ENCODE measurements around the gene C9orf43.
A peak's percentile ranks its signal among the peaks of the same experiment; 100 is the strongest.
"Not testable (repeated sequence)": the region's sequence is repeated elsewhere in the genome, so short reads cannot be mapped to it uniquely, and the experiment has no call there.

C9orf43 gene

GRCh38 chr9:113379829-113380210, 30.7 kb upstream of the C9orf43 start:
- intact Hi-C loops (cut with DNase I); DNase-seq: not testable (repeated sequence)

DNA sequence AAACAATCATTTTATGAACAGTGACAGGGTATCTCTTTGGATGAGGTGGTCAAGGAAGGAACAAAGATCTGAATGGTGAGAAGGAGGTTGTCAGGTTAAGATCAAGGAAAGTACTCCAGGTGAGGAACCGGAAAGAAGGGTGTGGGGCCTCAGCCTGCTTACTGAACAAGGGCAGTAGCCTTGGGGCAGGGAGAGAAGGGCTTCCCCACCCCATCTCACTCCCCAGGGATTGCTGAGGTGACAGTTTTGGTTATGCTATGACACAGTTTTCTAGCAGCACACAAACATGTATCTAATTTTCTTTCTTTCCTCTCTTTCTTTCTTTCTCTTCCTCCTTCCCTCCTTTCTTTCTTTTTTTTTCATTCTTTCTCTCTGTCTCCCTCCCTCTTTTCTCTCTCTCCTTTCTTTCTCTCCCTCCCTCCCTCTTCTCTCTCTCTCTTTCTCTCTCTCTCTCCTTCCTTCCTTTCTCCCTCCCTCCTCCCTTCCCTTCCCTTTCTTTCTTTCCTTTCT, 29.6 kb upstream of the C9orf43 start:
- DNase-seq, result no peak
- intact Hi-C loops (cut with DNase I), result no loop called here

DNA sequence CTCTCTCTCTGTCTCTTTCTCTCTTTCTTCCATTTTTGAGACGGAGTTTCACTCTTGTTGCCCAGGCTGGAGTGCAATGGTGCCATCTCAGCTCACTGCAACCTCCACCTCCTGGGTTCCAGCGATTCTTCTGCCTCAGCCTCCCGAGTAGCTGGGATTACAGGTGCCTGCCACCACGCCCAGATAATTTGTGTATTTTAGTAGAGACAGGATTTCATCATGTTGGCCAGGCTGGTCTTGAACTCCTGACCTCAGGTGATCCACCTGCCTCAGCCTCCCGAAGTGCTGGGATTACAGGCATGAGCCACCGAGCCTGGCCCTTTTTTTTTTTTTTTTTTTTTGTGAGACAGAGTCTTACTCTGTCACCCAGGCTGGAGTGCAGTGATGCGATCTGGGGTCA, 29.1 kb upstream of the C9orf43 start:
- intact Hi-C loops (cut with DNase I); DNase-seq: not testable (repeated sequence)

GRCh38 chr9:113381909-113382411, 28.6 kb upstream of the C9orf43 start:
- intact Hi-C loops (cut with DNase I), result no loop called here
- DNase-seq, result no peak

DNA sequence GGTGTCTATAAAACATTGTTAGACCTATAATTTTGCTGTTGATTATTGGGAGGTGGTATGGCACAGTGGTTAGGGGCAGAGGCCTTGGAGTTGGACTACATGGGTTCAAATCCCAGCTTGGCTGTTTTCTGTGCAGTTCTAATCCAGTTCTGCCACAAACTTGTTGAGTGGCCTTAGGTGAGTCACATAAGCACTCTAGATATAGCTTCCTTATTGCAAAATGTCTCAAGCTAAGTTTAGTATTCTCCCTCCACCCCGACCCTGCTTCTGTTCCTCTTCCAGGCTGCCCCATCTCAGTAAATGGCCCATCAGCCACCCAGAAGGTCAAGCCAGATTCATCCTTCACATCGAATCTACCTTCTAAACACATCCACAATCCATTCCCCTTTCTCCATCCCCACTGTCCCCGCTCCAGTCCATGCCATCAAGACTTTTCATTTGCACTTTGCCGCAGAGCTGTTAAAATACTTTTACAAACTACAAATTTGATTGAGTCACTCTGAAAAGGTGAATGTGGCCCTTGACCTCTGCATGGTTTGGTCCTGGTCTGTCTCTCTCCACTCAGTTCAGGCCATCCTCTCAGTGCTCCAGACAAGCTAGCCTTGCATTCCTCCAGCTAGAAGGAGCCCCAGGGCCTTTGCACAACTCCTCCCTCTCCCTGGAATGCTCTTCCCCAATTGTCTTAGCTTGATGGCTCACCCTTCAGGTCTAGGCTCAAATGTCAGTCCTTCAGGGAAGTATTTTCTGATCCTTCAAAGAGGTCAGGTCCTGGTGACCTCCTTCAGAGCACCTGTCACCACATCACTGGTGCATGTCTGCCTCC, 23.8 kb upstream of the C9orf43 start:
- intact Hi-C loops (cut with DNase I), result no loop called here

GRCh38 chr9:113387560-113388230, 22.9 kb upstream of the C9orf43 start:
- DNase-seq, result no peak
- intact Hi-C loops (cut with DNase I), result no loop called here

More for the DNA sequence above, 23.8 kb upstream of the C9orf43 start:
- DNase-seq, result no peak

DNA sequence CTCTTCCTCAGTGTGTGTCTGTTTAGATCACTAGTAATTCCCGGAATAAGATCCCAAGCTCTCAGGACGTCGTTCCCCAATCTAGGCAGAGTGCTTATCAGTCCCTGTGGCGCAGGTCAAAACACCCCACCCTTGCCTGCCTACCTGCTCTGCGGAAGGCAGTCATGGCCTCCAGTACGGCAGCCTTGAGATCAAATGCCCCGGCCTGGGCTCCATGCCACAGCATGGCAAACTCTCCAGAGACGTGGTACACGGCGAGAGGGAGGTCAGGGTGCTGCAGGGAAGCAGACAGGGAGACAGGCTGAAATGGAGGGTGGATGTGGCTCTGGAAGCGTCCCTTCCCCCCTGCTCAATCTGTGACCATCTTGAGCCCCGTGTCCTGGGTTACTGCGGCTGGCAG, 21.7 kb upstream of the C9orf43 start:
- DNase-seq, result no peak
- intact Hi-C loops (cut with DNase I), result no loop called here

- intact Hi-C loops (cut with DNase I), result no loop called here
- DNase-seq, result no peak
Observed at GRCh38 chr9:113389451-113389850, 21.1 kb upstream of the C9orf43 start.

DNA sequence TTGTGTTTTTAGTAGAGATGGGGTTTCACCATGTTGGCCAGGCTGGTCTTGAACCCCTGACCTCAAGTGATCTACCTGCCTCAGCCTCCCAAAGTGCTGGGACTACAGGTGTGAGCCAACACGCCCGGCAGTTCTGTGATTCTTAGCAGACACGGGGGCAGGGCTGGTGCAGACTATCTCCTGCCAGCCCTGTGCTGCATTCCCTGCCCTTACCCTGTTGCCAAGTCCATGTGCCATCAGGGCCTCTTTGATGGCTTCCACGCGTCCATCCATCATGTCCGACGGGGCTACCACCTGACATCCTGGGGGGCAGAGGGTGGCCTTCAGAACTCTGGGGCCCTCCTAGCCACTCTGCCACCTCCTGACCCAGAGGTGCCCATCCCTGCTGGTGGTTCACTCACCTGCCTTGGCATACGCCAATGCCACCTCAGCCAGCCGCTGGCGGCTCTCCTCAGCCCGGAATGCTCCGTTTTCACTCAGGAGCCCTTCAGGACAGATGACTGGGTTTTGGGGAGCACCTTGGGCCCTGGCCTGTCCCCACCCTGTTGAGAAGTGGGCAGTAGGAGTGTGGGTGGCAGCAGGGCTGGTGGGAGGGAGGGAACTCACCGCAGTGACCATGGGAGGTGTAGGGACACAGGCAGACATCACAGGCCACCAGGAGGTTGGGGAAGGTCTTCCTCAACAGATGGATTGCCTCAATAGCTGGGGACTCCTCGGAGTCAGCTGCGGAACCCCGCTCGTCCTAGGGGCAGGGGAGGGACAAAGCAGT, 20.2 kb upstream of the C9orf43 start:
- intact Hi-C loops (cut with DNase I), result no loop called here
- no peak for DNase-seq

- no peak for DNase-seq
- intact Hi-C loops (cut with DNase I), result no loop called here
Observed at GRCh38 chr9:113391917-113392316, 18.6 kb upstream of the C9orf43 start.

DNA sequence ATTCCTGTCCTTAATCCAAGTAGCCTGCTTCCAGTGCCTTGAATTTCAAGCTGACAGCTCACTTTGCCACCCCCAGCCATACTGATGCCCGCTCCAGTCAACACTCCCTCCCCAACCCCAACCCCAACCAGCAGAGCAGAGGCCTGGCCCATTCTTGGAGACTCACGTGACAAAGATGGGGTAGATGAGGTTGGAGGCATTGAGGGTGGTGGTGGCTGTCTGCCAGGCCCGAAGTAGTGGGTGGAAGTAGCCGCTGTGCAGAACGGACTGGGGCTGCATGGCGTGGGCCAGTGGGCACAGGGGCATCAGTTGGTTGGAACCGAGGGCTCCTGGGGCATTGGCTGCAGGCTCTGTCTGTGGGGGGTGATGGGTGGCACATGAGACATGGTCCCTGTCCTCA, 17.3 kb upstream of the C9orf43 start:
- intact Hi-C loops (cut with DNase I), result no loop called here
- peak in 20 of 42 donors; percentile 18 to 65 (median 41) for DNase-seq

DNA sequence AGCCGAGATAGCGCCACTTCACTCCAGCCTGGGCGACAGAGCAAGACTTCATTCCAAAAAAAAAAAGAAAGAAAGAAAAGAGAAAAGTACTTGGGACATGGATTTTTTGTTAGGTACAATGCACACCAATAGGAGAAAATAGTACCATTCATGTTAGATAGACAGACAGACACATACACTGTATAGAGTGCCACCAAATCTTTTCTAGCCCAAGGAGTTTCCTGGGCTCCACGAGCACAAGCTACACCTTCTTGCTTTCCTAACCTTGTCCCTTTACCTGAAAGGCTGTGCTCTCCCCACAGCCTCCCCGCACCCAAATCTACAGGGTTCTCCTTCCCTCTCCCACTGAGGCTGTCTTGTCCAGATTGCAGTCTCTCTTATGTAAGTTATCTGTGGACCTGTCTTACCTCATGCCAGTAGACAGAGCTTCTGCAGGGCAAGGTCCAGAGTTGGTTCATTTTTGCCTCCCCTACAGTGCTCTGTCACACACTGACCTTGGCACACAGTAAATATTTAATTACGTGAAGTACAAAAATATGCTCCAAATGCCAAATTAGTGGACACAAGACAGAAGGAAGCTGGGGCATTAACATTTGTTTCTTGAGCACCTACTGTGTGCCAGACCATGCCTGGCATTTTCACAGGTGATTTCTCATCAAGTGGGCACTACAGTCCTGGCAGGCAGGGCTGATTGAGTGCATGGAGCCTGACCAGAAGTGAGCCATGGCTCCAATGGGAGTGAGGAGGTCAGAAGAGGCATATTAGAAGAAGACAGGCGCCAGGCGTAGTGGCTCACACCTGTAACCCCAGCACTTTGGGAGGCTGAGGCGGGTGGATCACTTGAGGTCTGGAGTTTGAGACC, 15.3 kb upstream of the C9orf43 start:
- peak in 1 of 42 donors; percentile 21 for DNase-seq
- intact Hi-C loops (cut with DNase I), result no loop called here

DNA sequence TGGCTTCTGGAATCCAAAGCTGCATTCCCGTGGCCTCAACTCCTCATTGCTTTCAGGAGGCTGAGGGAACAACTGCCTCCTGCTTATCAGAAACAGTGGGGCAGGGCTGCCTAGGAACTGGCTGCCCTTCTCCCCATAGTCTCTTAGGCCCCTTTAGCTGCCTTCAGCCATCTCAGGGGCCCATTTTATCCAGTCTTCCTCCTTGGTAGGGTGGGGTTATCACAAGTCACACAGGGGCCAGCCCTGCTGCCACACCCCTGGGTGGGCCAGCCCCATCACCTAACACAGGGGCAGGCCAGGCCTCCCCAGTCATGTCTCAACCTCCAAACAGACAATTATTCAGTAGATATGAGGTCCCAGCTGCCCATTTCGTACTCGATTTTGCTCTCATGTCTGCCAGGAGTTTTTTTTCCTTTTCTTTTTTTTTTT, 13.3 kb upstream of the C9orf43 start:
- intact Hi-C loops (cut with DNase I), result no loop called here

DNA sequence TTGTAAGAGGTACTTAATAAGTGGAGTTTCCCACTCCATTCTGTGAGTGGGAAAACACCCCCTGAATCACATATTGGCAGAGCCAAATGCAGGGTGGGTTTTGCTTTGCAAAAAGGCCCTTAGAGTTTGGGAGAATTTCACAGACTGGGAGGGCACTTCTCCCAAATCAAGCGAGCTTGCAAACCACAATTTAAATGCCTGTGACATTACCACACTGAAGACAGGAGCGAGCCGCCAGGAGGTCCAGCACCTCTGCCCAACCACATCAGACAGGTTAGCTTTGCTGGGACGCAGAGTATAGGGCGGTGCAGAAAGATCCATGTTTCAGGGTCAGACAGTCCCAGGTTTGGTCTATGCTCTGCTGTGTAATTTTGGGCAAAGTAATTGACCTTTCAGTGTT, 11.8 kb upstream of the C9orf43 start:
- intact Hi-C loops (cut with DNase I), result no loop called here

More for the DNA sequence above, 13.3 kb upstream of the C9orf43 start:
- DNase-seq, result peak in 1 of 42 donors; percentile 1

GRCh38 chr9:113399646-113400200, 10.8 kb upstream of the C9orf43 start:
- intact Hi-C loops (cut with DNase I), result loop anchor here (2.0 to 10.0 kb wide), 4 partner anchors 59 to 345 kb away; partner anchors contain the start of genes CDC26, PRPF4, SLC31A2 and WDR31
- no peak for DNase-seq

More for the DNA sequence above, 11.8 kb upstream of the C9orf43 start:
- no peak for DNase-seq

DNA sequence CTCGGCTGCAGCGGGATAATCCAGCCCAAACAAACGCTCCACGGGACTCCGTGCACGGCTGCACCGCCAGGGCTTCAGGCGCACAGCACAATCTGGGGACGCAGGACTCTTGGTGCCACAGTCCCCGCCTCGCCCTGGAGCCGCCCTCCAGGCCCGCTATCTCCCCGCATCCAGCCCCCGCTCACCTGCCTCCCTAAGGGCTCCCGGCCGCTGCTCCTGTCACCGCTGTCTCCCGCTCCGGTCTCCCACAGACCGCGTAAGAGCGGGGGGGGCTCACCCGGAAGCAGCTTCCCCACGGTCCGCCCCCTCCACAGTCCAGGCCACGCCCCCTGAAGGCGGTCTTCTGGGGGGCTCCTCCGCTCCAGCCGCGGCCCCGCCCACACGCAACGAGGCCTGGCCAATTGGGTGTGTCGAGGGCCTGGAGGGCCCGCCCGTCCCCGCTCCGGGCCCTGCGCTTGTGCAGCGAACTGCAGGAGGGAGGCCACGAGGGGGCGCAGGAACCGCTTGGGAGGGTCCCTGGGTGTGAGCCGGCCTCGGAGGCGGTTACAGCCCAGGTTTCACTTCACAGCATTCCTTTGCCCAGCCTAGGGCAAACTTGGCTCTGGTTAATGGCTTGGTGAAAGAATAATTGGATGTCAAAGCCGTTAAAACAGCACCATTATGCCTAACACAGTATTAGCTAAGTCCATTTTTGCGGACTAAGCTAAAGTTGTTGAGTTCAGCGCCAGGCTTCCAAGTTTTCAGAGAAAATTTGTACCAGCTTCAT, 9.3 kb upstream of the C9orf43 start, which contains the start of gene ALAD:
Gene ALAD (minus strand): TSS at position 258 of the 766 bp plus-strand sequence. CDS start 7,725 bp downstream, outside the sequence.
- DNase-seq, result peak; percentile 94 to 100 (median 99)
- intact Hi-C loops (cut with DNase I), result loop anchor here (1.0 to 10.0 kb wide), 5 partner anchors 9 to 346 kb away; partner anchors contain the start of genes C9orf43, CDC26, POLE3 and PRPF4

DNA sequence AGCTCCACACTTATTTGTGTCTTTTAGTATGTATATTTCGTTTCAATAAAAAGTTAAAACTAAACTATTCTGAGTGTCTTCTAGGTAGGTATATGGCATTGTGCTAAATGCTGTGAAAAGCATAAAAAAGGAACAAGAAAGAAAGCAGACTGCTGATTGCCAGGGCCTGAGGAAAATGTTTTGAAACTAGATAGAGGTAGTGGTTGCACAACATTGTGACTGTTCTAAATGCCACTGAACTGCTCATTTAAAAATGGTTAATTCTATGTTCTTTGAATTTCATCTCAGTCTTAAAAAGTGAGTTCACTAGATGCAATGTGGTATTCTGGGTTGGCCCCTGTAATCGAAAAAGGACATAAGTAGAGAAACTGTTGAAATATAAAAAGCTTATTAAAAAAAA, 6.9 kb upstream of the C9orf43 start:
- intact Hi-C loops (cut with DNase I), result loop anchor here (5.0 to 10.0 kb wide), 3 partner anchors 126 to 349 kb away; partner anchors contain the start of genes CDC26, PRPF4, SLC31A2 and ZFP37
- no peak for DNase-seq

Measured in head of caudate nucleus (tissue), 42 donors.